Colonic mucosa (tissue), 4 donors: Measurements from ENCODE around the gene UNC93A. TPM values are rescaled to one million over a fixed set of nuclear protein-coding genes. Genes with fewer than 3 reads are reported as not detected.
"Not testable (repeated sequence)": the region's sequence is repeated elsewhere in the genome, so short reads cannot be mapped to it uniquely, and the experiment has no call there.

Experiments
- DNase-seq: peaks from one replicate; pipeline ENCODE4 v3.0.0-alpha.2; 2020
- H3K27ac ChIP-seq: fragments of 200-600 bp; one replicate; pipeline ENCODE4 v1.8.0; 2021
- H3K27me3 ChIP-seq: fragments of 200-600 bp; one replicate; pipeline ENCODE4 v1.8.0; 2021
- H3K36me3 ChIP-seq: fragments of 200-600 bp; one replicate; pipeline ENCODE4 v1.8.0; 2021
- H3K4me1 ChIP-seq: fragments of 200-600 bp; one replicate; pipeline ENCODE4 v1.8.0; 2021; ENCODE audit warnings: mild to moderate bottlenecking
- H3K4me3 ChIP-seq: fragments of 200-600 bp; one replicate; pipeline ENCODE4 v1.8.0; 2021
- H3K9ac ChIP-seq, 2 donors: one replicate each; pipeline ENCODE4 v1.7.0; 2013; ENCODE audit warnings: control low read depth in 2 of 2, low read depth in 2 of 2, low read length in 2 of 2
- H3K9me3 ChIP-seq: fragments of 200-600 bp; one replicate; pipeline ENCODE4 v1.8.0; 2021
- intact Hi-C: fragments of 100-400 bp; cut with DNase I; formaldehyde crosslinking; loops from one replicate; pipeline ENCODE4 v1.14.1; 2022
- total RNA-seq, 2 donors: library from RNA; stranded (reverse); fragmentation: NEBNext Ultra II Directional in 1 of 2; extraction: Animal tissue kit (Norgen Biotek cat#: 25700) in 1 of 2; gene quantifications; one replicate each; pipeline ENCODE4 v1.2.1, GENCODE V29; 2021
- TF ChIP-seq, protein P1 (sequence below): fragments of 200-600 bp; IDR thresholded peaks from one replicate; pipeline ENCODE4 v1.8.0; 2022; ENCODE audit warnings: antibody characterized with exemption, mild to moderate bottlenecking
- donor health status: healthy.
- donor health status: DM: no; HTN: no; CAD: no.
- donor health status: DM: no; HTN: no; CAD: no.

The UNC93A gene
- total RNA-seq, 2 donors from 2014 or later, result 0.53 to 2.5 TPM

DNA sequence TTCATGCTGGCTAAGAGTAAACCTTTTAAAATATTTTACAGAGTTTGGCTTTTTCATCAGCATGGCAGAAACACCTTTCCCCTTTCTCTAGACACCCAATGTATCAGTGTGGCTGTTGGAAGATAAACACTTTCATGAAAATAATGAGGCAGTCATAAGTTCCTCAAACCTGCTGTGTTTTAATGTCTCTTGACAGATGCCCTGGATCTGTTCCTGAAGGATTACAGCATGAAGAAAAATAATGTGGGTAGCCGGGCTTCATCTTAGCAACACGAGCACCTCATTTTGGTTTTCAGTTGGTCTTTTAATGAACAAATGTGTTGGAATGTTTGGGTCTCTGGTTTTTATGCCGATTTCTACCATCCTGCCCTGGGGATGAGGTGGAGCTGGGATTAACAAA lies 45.5 kb upstream of the UNC93A start:
- no peaks in the 10 kb centered on the region for H3K4me1 ChIP-seq
- TF ChIP-seq, protein P1, sequence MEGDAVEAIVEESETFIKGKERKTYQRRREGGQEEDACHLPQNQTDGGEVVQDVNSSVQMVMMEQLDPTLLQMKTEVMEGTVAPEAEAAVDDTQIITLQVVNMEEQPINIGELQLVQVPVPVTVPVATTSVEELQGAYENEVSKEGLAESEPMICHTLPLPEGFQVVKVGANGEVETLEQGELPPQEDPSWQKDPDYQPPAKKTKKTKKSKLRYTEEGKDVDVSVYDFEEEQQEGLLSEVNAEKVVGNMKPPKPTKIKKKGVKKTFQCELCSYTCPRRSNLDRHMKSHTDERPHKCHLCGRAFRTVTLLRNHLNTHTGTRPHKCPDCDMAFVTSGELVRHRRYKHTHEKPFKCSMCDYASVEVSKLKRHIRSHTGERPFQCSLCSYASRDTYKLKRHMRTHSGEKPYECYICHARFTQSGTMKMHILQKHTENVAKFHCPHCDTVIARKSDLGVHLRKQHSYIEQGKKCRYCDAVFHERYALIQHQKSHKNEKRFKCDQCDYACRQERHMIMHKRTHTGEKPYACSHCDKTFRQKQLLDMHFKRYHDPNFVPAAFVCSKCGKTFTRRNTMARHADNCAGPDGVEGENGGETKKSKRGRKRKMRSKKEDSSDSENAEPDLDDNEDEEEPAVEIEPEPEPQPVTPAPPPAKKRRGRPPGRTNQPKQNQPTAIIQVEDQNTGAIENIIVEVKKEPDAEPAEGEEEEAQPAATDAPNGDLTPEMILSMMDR, result no peak
- no peaks in the 10 kb centered on the region for H3K36me3 ChIP-seq
- no peak overlapping the region for H3K9ac ChIP-seq
- no peak for DNase-seq
- intact Hi-C loops, result no loop called here
- no peaks in the 10 kb centered on the region for H3K27me3 ChIP-seq
- no peaks in the 10 kb centered on the region for H3K9me3 ChIP-seq
- no peak overlapping the region for H3K27ac ChIP-seq
- H3K4me3 ChIP-seq, result no peak overlapping the region

DNA sequence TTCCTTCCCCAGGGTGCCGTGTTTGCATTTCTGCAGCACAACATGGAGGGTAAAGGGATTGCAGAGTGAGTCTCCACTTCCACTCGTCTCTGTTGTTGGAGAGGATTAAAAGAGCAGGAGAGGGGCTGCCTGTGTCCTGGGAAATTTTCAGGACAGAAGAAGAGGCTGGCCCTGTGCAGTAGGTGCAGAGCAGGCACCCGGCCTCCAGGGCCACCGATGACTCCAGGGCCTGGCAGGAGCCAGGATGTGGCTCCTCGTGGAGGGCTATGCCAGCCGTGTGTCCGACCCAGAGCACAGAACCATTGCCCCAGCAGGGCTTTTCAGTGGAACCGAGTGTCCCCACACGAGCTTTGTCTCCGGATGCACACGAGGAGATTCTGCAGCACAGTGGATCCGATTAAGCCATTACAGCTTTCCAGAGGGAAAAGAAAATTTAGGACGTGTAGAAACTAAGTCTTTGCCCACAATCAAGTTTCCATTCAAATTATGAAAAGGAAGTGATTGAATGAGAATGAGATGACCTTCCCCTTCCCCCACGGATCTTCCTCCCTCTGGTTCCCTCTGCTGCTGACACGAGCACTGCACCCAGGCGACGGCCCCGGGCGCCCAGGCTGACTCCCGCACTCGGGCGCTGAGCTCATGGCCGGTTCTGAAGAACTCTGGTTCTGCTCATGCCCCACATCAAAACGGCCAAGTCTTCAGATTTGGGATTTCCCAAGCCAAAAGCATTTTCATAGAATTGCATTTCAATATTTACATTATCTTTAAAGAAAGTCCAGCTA lies 43.1 kb upstream of the UNC93A start:
- Histone ChIP-seq H3K4me3 (no peak overlapping the region), H3K9ac (no peak overlapping the region), H3K27me3 (no peaks in the 10 kb centered on the region), H3K9me3 (no peaks in the 10 kb centered on the region), H3K4me1 (no peaks in the 10 kb centered on the region), H3K27ac (no peak overlapping the region), H3K36me3 (no peaks in the 10 kb centered on the region)
- no peak for DNase-seq
- intact Hi-C loops, result no loop called here
- TF ChIP-seq, protein P1, result no peak

DNA sequence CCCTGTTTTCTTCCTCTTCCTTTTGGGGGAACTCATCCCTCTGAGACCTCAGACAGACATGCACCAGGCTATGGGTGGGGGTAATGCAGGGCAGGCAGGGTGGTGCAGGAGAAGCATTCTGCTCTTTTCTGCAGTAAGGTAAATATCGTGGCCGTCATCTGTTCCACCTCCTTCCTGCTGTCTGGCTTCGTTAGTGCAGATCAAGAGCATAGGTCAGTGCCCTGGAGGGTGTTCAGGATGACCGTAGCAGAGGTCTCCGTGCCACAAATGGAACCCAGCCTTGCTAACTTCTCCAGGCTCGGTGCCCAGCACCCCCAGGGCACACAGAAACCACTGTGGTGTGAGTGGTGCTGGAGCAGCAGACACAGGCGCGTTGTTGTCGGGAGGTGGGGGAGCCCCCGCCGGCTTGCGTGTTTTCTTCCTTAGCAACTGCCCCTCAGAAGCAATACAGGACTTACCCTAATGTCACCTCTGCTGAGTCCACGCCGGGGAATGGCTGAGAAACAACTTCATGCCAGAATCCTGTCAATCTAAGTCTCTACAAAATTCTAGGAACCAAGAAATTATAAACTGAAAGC lies 42.1 kb upstream of the UNC93A start:
- H3K36me3 ChIP-seq, intact Hi-C loops, H3K27me3 ChIP-seq, DNase-seq, H3K9me3 ChIP-seq, H3K4me1 ChIP-seq, H3K4me3 ChIP-seq, H3K9ac ChIP-seq, H3K27ac ChIP-seq: not testable (repeated sequence)

- TF ChIP-seq, protein P1, result no peak
- intact Hi-C loops, result no loop called here
- H3K9ac ChIP-seq, result no peak overlapping the region
Observed at GRCh38 chr6:167252271-167252670, 38.8 kb upstream of the UNC93A start.

GRCh38 chr6:167255918-167256553 lies 35.1 kb upstream of the UNC93A start:
- intact Hi-C loops, result no loop called here
- Histone ChIP-seq H3K4me1 (no peaks in the 10 kb centered on the region), H3K9me3 (no peaks in the 10 kb centered on the region), H3K27me3 (no peaks in the 10 kb centered on the region), H3K36me3 (no peaks in the 10 kb centered on the region), H3K27ac (no peak overlapping the region), H3K4me3 (no peak overlapping the region), H3K9ac (no peak overlapping the region)
- TF ChIP-seq, protein P1, result no peak
- no peak for DNase-seq

More at GRCh38 chr6:167252271-167252670, 38.8 kb upstream of the UNC93A start:
- Histone ChIP-seq H3K4me3 (no peak overlapping the region), H3K27me3 (no peaks in the 10 kb centered on the region), H3K4me1 (no peaks in the 10 kb centered on the region), H3K27ac (no peak overlapping the region), H3K9me3 (no peaks in the 10 kb centered on the region), H3K36me3 (no peaks in the 10 kb centered on the region)
- DNase-seq, result no peak

DNA sequence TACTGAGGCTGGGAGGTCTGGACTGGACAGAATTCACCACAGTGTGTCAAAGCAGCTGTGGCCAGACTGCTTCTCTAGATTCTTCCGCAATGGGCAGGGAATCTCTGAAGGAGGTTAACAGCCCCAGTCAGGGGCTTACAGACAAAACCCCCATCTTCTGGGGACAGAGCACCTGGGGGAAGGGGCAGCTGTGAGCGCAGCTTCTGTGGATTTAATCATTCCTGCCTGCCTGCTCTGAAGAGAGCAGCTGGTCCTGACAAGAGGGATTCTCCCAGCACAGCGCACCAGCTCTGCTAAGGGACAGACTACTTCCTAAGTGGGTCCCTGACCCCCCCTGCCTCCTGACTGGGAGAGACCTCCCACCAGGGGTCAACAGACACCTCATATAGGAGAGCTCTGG lies 32.5 kb upstream of the UNC93A start:
- TF ChIP-seq, protein P1, result no peak
- no peak for DNase-seq
- intact Hi-C loops, result no loop called here
- Histone ChIP-seq H3K36me3 (no peaks in the 10 kb centered on the region), H3K4me3 (no peak overlapping the region), H3K4me1 (no peaks in the 10 kb centered on the region), H3K9ac (no peak overlapping the region), H3K27me3 (no peaks in the 10 kb centered on the region), H3K27ac (no peak overlapping the region), H3K9me3 (no peaks in the 10 kb centered on the region)

GRCh38 chr6:167266057-167266829 lies 24.9 kb upstream of the UNC93A start:
- H3K4me3 ChIP-seq, H3K4me1 ChIP-seq, H3K36me3 ChIP-seq, H3K9me3 ChIP-seq, H3K27ac ChIP-seq, intact Hi-C loops, H3K27me3 ChIP-seq, H3K9ac ChIP-seq, DNase-seq: not testable (repeated sequence)
